Hippocampal formation (tissue), 2 donors: ENCODE measurements around the gene NXF2B.
"Not testable (repeated sequence)": the region's sequence is repeated elsewhere in the genome, so short reads cannot be mapped to it uniquely, and the experiment has no call there.

ENCODE experiments used
- DNase-seq, 2 donors: peaks; one replicate each; lab custom pipeline; 2025; lab: John Stamatoyannopoulos, UW

Gene NXF2B

GRCh38 chrX:102439908-102440307 is at the start of gene NXF2B:
NXF2B (minus strand) TSS chrX:102440008; CDS start chrX:102380036, 59,972 bp downstream.
- DNase-seq = not testable (repeated sequence)

- DNase-seq = not testable (repeated sequence)
These were observed 39.0 kb upstream of the NXF2B start for GRCh38 chrX:102478765-102479164.

- DNase-seq = not testable (repeated sequence)
These were observed 32.0 kb upstream of the NXF2B start, which contains the start of gene TCP11X2 for GRCh38 chrX:102471762-102472220. TCP11X2 (minus strand) TSS chrX:102471812.

GRCh38 chrX:102470215-102470614 is 30.4 kb upstream of the NXF2B start:
- not testable (repeated sequence) for DNase-seq

GRCh38 chrX:102458615-102459014 is 18.8 kb upstream of the NXF2B start:
- not testable (repeated sequence) for DNase-seq

- not testable (repeated sequence) for DNase-seq
These were observed 25.3 kb downstream of the NXF2B start for GRCh38 chrX:102414493-102414892.

- DNase-seq = no peak
These were observed 93.9 kb downstream of the NXF2B start for GRCh38 chrX:102345916-102346315.

GRCh38 chrX:102341867-102342266 is 97.9 kb downstream of the NXF2B start:
- no peak for DNase-seq

- no peak for DNase-seq
These were observed 100.2 kb downstream of the NXF2B start for GRCh38 chrX:102339312-102340298.

- no peak for DNase-seq
These were observed 101.6 kb downstream of the NXF2B start for GRCh38 chrX:102338162-102338561.
